Measurements from ENCODE around the gene EIF4H.
"Not testable (repeated sequence)": the region's sequence is repeated elsewhere in the genome, so short reads cannot be mapped to it uniquely, and the experiment has no call there.

Gene EIF4H

GRCh38 chr7:74173866-74174605, at the start of gene EIF4H:
TSS of gene EIF4H (plus strand) at chr7:74174356. CDS start at chr7:74174384, 28 bp downstream.
- DNase-seq: peak; percentile 88

DNA sequence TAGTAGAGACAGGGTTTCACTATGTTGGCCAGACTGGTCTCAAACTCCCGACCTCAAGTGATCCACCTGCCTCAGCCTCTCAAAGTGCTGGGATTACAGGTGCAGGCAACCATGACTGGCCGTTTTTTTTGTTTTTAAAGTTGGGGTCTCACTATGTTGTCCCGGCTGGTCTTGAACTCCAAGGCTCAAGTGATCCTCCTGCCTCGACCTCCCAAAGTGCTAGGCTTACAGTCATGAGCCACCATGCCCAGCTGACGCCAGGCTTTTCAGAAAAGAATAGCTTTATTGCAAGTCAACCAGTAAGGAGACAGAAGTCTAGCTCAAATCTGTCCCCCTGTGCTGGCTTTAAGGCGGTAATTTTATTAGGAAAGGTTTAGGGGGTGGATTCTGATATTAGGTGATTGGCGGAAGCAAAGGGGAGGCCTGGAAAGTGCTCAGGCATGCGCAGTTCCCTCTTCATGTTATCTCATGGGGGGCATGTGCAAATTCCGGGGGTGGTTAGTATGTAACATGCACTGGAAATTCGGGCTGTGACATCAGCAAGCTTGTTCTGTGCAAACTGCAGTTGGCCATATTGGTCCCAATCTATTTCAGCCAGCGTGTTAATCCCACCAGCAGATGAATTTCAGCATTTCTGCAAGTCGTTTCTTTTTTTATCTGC, 47.8 kb upstream of the EIF4H start:
- DNase-seq: no peak

- DNase-seq: no peak
Measured at GRCh38 chr7:74129887-74130286, 44.3 kb upstream of the EIF4H start.

- no peak for DNase-seq
Measured at GRCh38 chr7:74130518-74130917, 43.6 kb upstream of the EIF4H start.

- DNase-seq: no peak
Measured at GRCh38 chr7:74134117-74134620, 40.0 kb upstream of the EIF4H start.

DNA sequence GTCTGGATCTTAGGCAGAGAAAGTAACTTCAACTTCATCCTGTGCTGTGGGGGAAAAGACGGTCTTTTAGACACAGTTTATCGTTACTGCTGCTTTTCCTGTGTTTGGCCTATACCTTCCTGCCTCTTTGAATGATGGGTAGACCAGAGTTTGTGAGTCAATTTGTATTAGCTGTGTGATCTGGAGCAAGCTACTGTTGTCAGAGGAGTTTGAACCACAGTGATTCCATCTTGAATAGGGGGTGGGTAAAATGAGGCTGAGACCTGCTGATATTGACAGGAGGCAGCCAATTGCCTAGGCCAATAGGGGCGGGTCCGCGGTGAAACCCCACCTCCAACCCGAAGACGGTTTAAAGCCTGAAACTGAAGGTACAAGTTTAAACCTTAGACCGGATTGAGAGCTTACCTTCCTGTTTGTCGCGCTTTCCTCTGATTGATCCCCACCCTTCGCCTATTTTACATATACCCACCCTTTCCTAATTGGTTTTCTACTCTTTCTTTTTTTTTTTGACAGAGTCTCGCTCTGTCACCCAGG, 35.8 kb upstream of the EIF4H start:
- DNase-seq: no peak

- no peak for DNase-seq
Measured at GRCh38 chr7:74138945-74139843, 35.0 kb upstream of the EIF4H start.

DNA sequence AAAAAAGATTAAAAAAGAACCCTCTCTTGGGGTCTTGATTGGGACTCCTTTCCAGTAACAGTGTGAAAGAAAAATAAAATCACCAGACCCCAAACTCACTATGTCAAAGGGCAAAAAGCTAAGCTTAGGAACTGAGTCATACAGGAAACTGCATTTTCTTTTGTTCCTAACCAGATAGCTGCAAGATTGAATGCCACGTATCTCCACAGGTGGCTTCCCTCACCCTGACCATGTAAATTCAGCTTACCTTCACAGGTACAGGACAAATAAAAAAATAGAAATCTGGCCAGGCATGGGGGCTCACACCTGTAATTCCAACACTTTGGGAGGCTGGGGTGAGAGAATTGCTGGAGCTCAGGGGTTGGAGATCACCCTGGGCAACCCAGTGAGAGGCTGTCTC, 32.5 kb upstream of the EIF4H start:
- DNase-seq: no peak

DNA sequence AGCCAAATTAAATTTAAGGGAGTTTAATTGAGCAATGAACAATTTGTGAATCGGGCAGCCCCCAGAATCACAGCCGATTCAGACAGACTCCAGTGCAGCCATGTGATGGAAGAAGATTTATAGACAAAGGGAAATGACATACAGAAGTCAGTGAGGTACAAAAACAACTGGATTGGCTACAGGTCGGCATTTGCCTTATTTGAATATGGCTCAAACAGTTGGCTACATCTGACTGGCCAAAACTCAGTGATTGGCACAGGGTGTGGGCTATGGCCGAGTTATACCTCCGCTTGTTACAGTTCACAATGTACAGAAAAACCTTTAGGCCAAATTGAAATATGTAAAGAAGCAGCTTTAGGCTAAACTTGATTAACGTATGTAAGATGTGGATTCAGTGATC, 30.8 kb upstream of the EIF4H start:
- DNase-seq: no peak

- DNase-seq: no peak
Measured at GRCh38 chr7:74148491-74148890, 25.7 kb upstream of the EIF4H start.

DNA sequence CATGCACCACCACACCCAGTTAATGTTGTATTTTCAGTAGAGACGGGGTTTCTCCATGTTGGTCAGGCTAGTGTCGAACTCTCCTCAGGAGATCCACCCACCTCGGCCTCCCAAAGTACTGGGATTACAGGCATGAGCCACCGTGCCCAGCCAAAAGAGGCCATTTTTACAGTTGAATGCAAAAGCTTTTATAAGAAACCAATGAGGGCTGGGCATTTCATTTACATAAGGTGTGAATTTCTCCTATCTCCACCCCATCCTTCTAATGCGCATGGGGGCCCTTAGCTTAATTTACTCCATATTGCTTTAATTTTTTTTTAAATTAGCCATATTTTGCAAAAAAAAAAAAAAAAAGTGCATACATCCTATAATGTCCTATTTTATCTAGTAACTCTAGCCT, 25.1 kb upstream of the EIF4H start:
- no peak for DNase-seq

DNA sequence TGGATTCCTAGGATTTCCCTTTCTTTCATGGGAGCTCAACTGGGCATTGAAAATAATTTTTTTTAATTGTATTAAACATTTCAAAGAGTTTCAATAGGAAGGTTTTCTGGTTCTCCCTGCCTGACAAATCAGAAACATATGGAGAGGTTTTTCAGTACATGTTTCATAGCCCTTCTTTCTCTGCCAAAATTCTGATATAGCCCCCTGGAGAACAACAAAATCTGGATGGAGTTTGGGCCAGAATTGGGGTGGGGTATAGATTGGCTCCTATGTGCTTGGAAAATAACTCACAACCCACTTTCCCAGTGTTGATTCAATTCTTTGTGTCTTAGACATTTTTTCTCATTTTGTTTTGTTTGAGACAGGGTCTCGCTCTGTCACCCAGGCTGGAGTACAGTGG, 24.6 kb upstream of the EIF4H start:
- no peak for DNase-seq

DNA sequence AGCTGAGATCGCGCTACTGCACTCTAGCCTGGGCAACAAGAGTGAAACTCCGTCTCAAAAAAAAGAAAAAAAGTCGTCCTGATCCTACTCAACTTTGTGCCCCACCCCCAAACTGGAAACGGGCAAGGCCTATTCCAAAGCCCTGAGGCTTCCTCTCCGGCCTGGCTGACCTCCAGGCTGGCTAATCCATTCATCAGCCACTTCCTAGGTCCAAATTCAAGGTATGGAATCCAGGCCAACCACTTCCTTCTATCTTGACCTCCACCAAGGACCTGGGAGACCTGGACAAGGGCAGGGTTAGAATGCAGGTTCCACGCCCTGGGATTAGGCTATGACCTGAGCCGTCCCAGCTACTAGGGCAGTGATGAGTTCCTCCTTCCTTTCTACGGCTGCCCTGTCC, 20.4 kb upstream of the EIF4H start:
- no peak for DNase-seq

DNA sequence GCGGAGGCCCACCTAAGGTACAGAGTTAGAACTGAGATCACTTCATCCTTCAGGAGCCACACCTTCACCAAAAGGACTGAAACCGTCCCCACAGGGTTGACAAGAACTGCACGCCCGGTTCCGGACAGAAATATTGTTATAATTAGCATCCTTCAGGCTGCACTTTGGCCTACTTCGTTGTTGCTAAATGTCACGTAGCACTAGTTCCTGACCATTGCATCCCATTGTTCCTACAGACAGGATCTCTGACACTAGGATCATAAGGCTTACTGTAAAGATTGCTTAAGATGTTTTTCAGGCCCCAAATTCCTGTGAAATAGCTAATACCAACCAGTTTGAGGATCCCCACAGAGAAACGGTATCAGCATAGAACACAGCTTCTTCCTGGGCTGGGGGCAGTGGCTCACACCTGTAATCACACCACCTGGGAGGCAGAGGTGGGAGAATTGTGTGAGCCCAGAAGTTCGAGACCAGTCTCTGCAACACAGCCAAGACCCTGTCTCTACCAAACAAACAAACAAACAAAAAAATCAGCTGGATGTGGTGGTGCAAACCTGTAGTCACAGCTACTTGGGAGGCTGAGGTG, 18.3 kb upstream of the EIF4H start:
- DNase-seq: no peak

DNA sequence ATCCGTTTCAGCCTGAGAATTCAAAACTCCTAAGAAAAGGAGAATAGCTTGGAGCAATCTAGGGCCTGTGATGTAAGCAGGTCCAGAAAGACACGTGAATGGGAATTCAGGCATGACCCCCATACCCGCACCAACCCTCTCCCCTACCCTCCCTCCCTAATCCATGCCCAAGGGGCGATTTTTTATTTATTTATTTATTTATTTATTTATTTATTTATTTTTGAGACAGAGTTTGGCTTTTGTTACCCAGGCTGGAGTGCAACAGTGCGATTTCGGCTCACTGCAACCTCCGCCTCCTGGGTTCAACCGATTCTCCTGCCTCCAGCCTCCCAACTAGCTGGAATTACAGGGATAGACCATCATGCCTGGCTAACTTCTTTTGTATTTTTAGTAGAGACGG, 16.6 kb upstream of the EIF4H start:
- DNase-seq: no peak

DNA sequence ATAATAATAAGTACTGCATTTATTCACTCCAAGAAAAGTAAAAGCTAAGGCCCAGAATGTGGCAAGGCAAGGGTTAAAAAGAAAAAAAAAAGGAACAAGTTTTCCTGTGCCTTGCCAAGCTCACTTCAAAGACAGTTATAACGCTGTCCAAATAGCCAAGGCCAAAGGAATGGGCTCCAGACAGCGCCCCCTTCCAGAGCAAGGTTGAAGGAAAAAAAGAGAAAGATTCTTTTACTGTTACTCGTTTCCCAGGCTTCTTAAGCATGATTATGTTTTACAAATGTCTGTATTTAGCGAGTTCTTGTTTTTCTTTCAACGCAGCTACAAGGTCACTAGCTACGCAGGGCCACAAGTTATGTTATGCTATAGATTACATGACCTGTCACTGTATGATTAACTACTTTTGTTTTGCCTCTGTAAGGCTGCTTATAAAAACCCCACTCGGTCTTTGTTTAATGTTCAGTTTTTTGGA, 9.1 kb upstream of the EIF4H start:
- no peak for DNase-seq

DNA sequence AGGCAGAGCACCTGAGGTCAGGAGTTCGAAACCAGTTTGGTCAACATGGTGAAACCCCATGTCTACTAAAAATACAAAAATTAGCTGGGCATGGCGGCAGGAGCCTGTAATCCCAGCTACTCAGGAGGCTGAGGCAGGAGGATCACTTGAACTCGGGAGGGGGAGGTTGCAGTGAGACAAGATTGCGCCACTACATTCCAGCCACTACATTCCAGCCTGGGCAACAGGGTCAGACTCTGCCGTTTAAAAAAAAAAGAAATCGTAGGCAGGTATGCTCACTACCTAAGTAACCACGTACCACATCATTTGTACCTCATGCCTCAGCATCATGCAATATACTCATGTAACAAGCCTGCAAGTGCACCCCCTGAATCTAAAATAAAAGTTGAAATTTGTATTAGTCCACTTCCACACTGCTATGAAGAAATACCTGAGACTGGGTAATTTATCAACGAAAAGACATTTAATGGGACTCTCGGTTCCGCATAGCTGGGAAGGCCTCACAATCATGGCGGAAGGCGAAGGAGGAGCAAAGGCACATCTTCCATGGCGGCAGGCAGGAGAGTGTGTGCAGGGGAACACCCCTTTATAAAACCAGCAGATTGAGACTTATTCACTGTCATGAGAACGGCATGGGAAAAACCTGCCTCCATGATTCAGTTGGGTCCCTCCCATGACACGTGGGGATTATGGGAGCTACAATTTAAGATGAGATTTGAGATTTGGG, 8.1 kb upstream of the EIF4H start:
- no peak for DNase-seq

DNA sequence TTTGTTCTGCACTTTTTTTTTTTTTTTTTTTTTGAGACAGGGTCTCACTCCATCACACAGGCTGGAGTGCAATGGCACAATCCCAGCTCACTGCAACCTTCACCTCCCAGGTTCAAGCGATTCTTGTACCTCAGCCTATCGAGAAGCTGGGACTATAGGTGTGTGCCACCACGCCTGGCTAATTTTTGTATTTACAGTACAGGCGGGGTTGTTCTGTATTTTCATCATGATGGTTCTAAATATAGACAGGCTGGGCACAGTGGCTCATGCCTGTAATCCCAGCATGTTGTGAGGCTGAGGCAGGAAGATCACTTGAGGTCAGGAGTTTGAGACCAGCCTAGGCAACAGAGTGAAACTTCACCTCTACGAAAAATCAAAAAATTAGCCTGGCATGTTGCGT, 6.8 kb upstream of the EIF4H start:
- not testable (repeated sequence) for DNase-seq

DNA sequence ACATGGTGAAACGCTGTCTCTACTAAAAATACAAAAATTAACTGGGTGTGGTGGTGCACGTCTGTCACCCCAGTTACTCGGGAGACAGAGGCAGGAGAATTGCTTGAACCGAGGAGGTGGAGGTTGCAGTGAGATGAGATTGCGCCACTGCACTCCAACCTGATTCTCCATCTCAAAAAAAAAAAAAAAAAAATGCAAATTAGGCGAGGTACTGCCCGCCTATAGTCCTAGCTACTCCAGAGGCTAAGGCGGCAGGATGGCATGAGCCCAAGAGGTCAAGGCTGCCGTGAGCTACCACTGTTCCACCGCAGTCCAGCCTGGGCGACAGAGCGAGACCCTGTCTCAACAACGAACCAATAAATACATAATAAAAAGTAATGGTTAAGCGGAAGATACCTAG, 1.1 kb upstream of the EIF4H start:
- DNase-seq: peak; percentile 14

DNA sequence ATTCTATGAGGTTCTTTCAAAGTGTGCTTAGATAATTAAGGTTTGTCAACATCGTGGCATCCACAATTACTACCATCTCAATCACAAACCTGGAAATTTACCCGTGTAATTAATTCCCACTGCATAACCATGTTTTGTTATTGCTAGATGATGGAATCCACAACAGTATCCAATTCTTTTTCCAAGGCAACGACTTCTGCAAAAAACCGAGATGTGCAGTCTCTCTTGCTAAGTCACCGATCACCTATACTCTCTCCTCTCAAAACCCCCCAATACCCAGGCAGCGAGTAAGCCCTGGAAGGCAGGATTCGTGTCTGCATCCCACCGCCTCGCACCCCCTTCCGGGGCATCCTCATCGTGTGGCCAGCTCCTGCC, 678 bp upstream of the EIF4H start:
- no peak for DNase-seq

DNA sequence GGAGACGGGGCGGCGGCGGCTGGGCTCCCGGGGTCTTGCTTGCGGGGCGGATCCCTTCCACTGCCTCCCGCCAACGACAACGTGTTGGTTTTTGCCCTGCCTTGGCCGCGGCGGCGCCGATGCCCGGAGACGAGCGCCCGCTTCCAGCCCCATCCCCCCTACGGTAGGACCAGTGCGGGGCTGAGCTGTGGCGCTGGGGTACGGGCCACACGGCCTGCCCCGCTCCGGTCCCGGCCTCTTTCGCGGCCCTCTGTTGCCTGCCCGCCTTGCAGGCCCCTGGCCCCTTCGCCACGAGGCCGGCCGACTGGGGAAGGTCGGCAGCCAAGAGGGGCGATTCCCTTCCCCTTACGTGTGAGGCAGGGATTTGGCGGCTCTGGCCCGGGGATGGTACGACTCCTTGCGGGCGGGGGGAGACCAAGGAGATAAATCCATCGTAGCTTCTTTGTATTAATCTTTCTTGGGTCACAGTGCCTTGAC, 488 bp downstream of the EIF4H start:
- DNase-seq: no peak

DNA sequence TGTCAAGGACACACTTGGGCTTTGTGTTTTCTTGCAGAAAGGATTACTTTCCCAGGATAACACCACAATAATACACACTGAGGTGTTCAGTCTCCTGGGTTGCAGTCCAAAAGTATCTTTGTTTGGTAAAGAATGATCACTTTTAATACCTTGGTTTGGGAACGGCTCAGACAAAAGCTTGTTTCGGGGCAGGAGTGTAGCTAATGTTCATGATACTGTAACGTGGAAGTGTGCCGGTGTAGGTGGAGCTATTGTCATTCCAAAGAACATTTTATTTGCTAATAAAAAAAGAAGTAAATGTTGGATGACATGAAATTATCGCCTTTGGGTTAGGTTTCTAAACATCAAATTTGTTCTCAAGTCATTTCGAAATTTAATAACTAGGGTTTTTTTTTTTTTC, 1.2 kb downstream of the EIF4H start:
- no peak for DNase-seq

Measured in NCI-H1105 (cell line).